ENCODE data around the gene OR11H7.

DNA sequence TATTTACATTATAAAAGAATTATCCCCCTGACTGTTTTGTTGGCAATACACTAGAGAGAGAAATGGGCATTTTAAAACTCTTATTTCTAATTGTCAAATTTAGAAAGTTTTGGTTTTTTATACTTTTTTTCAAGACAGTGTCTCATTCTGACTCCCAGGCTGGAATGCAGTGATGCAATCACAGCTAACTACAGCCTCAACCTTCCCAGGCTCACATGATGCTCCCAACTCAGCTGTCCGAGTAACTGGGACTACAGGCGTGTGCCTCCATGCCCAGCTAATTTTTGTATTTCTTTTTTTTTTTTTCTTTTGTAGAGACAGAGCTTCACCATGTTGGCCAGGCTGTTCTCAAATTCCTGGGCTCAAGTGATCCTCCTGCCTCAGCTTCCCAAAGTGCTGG lies 13.6 kb upstream of the OR11H7 start:
- TF ChIP-seq CTCF (IDR thresholded peaks at IDR 0.05) (no peak), POLR2A (IDR thresholded peaks at IDR 0.05) (no peak)
